Pancreas (tissue), 10 donors: Measurements from ENCODE around the gene LSR. TPM values are rescaled to one million over a fixed set of nuclear protein-coding genes. Genes with fewer than 3 reads are reported as not detected.
A peak's percentile ranks its signal among the peaks of the same experiment; 100 is the strongest.

Source experiments
- ATAC-seq, 4 donors: fragments of 200-7000 bp; cut with Tn5 transposase; one replicate each; pipeline versions ENCODE4 v1.8.0 to v1.9.1; 2020; ENCODE audit warnings: mild to moderate bottlenecking in 4 of 4, moderate library complexity in 4 of 4
- DNase-seq, 6 donors: peaks; one replicate each; pipeline ENCODE4 v3.0.0-alpha.2; 2020
- FAIRE-seq: peaks from 2 replicates; lab custom pipeline; 2012; peaks lifted over from hg19 to GRCh38; lab: Jason Lieb, UNC
- H3K27ac ChIP-seq, 4 donors: fragments of 200-600 bp; sonication (generic); 1 replicate in 3 of 4; 2 replicates in 1 of 4; pipeline versions ENCODE4 v1.5.0 to v1.8.0; 2020
- H3K27me3 ChIP-seq, 4 donors: fragments of 200-600 bp; one replicate each; pipeline ENCODE4 v1.8.0; 2021
- H3K36me3 ChIP-seq, 3 donors: fragments of 200-600 bp; sonication (generic) in 1 of 3; one replicate each; pipeline versions ENCODE4 v1.5.0 to v1.8.0; 2020 to 2021
- H3K4me1 ChIP-seq, 3 donors: fragments of 200-600 bp; one replicate each; pipeline ENCODE4 v1.8.0; 2021
- H3K4me3 ChIP-seq, 4 donors: fragments of 200-600 bp; sonication (generic) in 2 of 4; one replicate each; pipeline versions ENCODE4 v1.5.0 to v1.8.0; 2020 to 2021
- H3K9me3 ChIP-seq, 4 donors: fragments of 200-600 bp; one replicate each; pipeline ENCODE4 v1.8.0; 2021
- WGBS, 2 donors: extraction: QIAGEN DNeasy Blood & Tissue Kit; methylation state at CpG; one replicate each; pipeline ENCODE4 v1.1.7; 2013; 5-methylcytosine and 5-hydroxymethylcytosine counted together
- intact Hi-C, 3 donors: fragments of 100-400 bp; cut with DNase I; formaldehyde crosslinking; loops; one replicate each; pipeline versions ENCODE4 v1.11.1 to v1.14.2; 2022
- polyA plus RNA-seq, 2 donors: library from polyadenylated mRNA; stranded (reverse); fragments of 200-250 nt; gene quantifications; one replicate each; pipeline ENCODE4 v1.2.3, GENCODE V29; 2013
- total RNA-seq, 6 donors: library from RNA; stranded (reverse); fragmentation: NEBNext Ultra II Directional in 4 of 6; extraction: Animal tissue kit (Norgen Biotek cat#: 25700) in 4 of 6; gene quantifications; one replicate each; pipeline versions ENCODE4 v1.2.1 to v1.2.4, GENCODE V29; 2021 to 2023
- TF ChIP-seq, protein P1 (sequence below), 4 donors: fragments of 200-600 bp; sonication (generic) in 3 of 4; IDR thresholded peaks; one replicate each; pipeline versions ENCODE4 v1.5.0 to v1.8.0; 2021; ENCODE audit warnings: antibody characterized with exemption in 4 of 4
- donor health status: healthy with polysubstance abuse.
- donor health status: DM: no; HTN: no; CAD: no; lungs with moderate emphysema.
- donor health status: DM: no; HTN: no; CAD: no.
- donor health status: control.
- donor health status: control.
- donor health status: Bipolar disorder and iron deficiency.
- donor health status: DM: yes; HTN: yes; CAD: no.
- donor health status: DM: no; HTN: no; CAD: no.
- donor health status: DM: no; HTN: no; CAD: no.
- donor health status: DM: yes; HTN: yes; CAD: no.

Gene LSR
- total and polyA plus RNA-seq, 8 donors, result 46.1 to 103 (median 66.9) TPM

DNA sequence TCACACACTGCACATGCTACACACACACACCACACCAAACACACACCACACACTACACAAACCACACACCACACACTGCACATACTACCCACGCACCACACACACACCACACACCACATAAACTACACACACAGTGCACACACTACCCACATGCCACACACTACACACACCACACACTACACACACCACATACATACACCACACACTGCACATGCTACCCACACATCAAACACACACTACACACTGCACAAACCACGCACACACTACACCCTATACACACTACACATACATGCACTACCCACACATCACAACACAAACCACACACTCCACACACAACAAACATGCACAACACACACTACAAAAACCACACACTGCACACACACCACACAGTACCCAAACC is 49.1 kb downstream of the LSR start:
- no peaks in the 10 kb centered on the region for H3K36me3 ChIP-seq
- no peak overlapping the region for H3K4me3 ChIP-seq
- WGBS, 2 donors, result 90 to 93% methylated on average over 2 of the region's 2 CpGs
- no peaks in the 10 kb centered on the region for H3K27me3 ChIP-seq
- H3K27ac ChIP-seq, result no peak overlapping the region
- H3K4me1 ChIP-seq, result no peaks in the 10 kb centered on the region
- TF ChIP-seq, protein P1, sequence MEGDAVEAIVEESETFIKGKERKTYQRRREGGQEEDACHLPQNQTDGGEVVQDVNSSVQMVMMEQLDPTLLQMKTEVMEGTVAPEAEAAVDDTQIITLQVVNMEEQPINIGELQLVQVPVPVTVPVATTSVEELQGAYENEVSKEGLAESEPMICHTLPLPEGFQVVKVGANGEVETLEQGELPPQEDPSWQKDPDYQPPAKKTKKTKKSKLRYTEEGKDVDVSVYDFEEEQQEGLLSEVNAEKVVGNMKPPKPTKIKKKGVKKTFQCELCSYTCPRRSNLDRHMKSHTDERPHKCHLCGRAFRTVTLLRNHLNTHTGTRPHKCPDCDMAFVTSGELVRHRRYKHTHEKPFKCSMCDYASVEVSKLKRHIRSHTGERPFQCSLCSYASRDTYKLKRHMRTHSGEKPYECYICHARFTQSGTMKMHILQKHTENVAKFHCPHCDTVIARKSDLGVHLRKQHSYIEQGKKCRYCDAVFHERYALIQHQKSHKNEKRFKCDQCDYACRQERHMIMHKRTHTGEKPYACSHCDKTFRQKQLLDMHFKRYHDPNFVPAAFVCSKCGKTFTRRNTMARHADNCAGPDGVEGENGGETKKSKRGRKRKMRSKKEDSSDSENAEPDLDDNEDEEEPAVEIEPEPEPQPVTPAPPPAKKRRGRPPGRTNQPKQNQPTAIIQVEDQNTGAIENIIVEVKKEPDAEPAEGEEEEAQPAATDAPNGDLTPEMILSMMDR (IDR thresholded peaks at IDR 0.05), result no peak
- H3K9me3 ChIP-seq, result no peaks in the 10 kb centered on the region
- intact Hi-C loops, result no loop called here
- FAIRE-seq, result no peak
- DNase-seq, result no peak
- ATAC-seq, result no peak

DNA sequence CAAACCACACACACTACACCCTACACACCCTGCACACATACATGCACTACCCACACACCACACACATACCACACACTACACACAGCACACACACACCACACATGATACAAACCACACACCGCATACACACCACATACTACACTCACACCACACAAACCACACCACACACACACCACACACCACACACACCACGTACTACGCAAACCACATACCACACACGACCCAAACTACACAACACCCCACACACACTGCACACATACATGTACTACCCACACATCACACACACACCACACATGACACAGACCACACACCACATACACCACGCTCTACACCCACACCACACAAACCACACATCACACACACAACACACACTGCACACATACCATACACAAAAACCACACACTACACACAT is 49.8 kb downstream of the LSR start:
- no peak for FAIRE-seq
- WGBS, 2 donors, result 90 to 95% methylated on average over 5 of the region's 5 CpGs
- no peak overlapping the region for H3K27ac ChIP-seq
- H3K9me3 ChIP-seq, result no peaks in the 10 kb centered on the region
- no peaks in the 10 kb centered on the region for H3K36me3 ChIP-seq
- no peak for DNase-seq
- H3K27me3 ChIP-seq, result no peaks in the 10 kb centered on the region
- H3K4me3 ChIP-seq, result no peak overlapping the region
- TF ChIP-seq, protein P1 (IDR thresholded peaks at IDR 0.05), result no peak
- ATAC-seq, result no peak
- H3K4me1 ChIP-seq, result no peaks in the 10 kb centered on the region
- intact Hi-C loops, result no loop called here

DNA sequence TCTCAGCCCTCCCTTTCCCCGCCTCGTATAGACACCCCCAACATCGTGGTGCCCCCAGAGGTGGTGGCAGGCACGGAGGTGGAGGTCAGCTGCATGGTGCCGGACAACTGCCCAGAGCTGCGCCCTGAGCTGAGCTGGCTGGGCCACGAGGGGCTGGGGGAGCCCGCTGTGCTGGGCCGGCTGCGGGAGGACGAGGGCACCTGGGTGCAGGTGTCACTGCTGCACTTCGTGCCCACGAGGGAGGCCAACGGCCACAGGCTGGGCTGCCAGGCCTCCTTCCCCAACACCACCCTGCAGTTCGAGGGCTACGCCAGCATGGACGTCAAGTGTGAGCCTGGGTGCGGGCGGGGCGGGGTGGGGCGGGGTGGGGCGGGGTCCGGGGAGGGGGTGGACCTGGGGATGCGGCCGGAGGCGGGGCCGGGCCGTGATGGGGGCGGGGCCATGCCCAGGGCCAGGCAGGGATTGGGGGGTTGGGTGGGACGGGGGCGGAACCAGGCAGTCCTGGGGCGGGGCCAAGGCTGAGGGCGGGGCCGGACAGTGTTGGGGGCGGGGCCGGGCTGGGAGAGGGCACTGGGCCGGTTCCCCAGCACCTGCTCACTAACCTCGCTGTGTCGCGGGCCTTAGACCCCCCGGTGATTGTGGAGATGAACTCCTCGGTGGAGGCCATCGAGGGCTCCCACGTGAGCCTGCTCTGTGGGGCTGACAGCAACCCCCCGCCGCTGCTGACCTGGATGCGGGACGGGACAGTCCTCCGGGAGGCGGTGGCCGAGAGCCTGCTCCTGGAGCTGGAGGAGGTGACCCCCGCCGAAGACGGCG is 50.9 kb downstream of the LSR start:
- WGBS, 2 donors, result 42 to 50% methylated on average over 39 to 49 of the region's 55 CpGs
- peak in 2 of 4 donors; percentile 39 to 60 for ATAC-seq

DNA sequence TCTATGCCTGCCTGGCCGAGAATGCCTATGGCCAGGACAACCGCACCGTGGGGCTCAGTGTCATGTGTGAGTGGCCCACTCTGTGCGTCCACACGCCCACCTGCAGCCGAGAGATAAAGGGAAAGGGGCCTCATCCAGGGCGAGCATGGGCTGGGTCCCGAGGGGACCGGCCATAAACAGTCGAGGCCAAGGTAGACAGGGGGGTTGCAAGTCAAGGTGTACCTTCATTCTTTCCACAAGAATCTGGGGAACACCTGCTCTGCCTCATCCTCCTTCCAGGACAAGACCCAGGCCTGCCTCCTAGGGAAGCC is 51.5 kb downstream of the LSR start:
- DNase-seq (peak in 1 of 6 donors; percentile 0), ATAC-seq (no peak), FAIRE-seq (no peak)
- Histone ChIP-seq H3K27me3 (no peaks in the 10 kb centered on the region), H3K9me3 (no peaks in the 10 kb centered on the region), H3K4me3 (no peak overlapping the region), H3K27ac (no peak overlapping the region), H3K4me1 (no peaks in the 10 kb centered on the region), H3K36me3 (no peaks in the 10 kb centered on the region)
- TF ChIP-seq, protein P1 (IDR thresholded peaks at IDR 0.05), result no peak
- WGBS, 2 donors, result 78 to 83% methylated on average over 10 of the region's 10 CpGs
- intact Hi-C loops, result no loop called here

More for the DNA sequence above, 50.9 kb downstream of the LSR start:
- Histone ChIP-seq H3K27ac (no peak overlapping the region), H3K4me1 (no peaks in the 10 kb centered on the region), H3K9me3 (no peaks in the 10 kb centered on the region), H3K4me3 (no peak overlapping the region), H3K36me3 (no peaks in the 10 kb centered on the region), H3K27me3 (no peaks in the 10 kb centered on the region)
- TF ChIP-seq, protein P1 (IDR thresholded peaks at IDR 0.05), result no peak
- intact Hi-C loops, result no loop called here
- FAIRE-seq (no peak), DNase-seq (no peak)

DNA sequence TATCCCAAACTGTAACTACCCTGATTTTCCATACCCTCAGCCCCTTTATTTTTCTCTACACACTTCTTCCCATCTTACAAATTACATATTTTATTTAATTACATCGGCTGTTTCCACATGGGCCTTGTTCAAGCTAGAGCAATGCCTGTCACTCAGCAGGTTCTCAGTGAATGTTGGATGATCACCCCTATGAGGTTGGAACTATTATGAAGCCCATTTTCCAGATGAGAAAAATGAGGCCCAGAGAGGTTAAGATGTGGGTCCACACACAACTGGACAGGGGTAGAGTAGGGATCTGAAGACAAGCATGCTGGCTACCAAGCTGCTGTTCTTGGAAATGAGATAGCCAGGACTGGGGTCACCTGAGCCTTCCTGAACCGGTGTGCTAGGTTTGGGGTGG is 53.2 kb downstream of the LSR start:
- WGBS, 2 donors, result 88 to 93% methylated on average over 2 of the region's 2 CpGs
- TF ChIP-seq, protein P1 (IDR thresholded peaks at IDR 0.05), result no peak
- Histone ChIP-seq H3K4me1 (no peaks in the 10 kb centered on the region), H3K27me3 (no peaks in the 10 kb centered on the region), H3K27ac (no peak overlapping the region), H3K36me3 (no peaks in the 10 kb centered on the region), H3K9me3 (no peaks in the 10 kb centered on the region), H3K4me3 (no peak overlapping the region)
- FAIRE-seq (no peak), ATAC-seq (no peak), DNase-seq (no peak)
- intact Hi-C loops, result no loop called here
